HEK293 (cell line): ENCODE measurements around the gene KRTAP19-3.

Experiments
- CTCF ChIA-PET: fragments of 350-600 bp; formaldehyde crosslinking; extraction: SDS; loops from one replicate; lab custom pipeline; 2021; ENCODE audit warnings: antibody characterized with exemption; lab: Yijun Ruan, JAX
- POLR2A ChIA-PET: fragments of 300-600 bp; formaldehyde crosslinking; extraction: SDS; loops from one replicate; lab custom pipeline; 2020; ENCODE audit warnings: antibody characterized with exemption, inconsistent platforms; lab: Yijun Ruan, JAX
- H3K27ac ChIP-seq: fragments of 200-500 bp; sonication (Bioruptor generic); 2 replicates; pipeline ENCODE4 v1.5.1; 2014; ENCODE audit warnings: low read depth, low read length, control low read depth, inconsistent platforms; ENCODE audit errors: extremely low read depth
- H3K36me3 ChIP-seq, 2 experiments: fragments of 200-500 bp in 1 of 2; sonication (Bioruptor generic) in 1 of 2; 1 replicate in 1 of 2; 2 replicates in 1 of 2; pipeline ENCODE4 v1.5.1; 2014 to 2017; ENCODE audit warnings: inconsistent platforms in 2 of 2, low read length in 2 of 2; ENCODE audit not compliant: control insufficient read depth in 2 of 2, insufficient read depth in 1 of 2
- H3K4me1 ChIP-seq: fragments of 200-500 bp; sonication (Bioruptor generic); 2 replicates; pipeline ENCODE4 v1.5.1; 2014; ENCODE audit warnings: mild to moderate bottlenecking, low read length, inconsistent platforms; ENCODE audit not compliant: control insufficient read depth, insufficient read depth
- H3K4me3 ChIP-seq: 2 replicates; pipeline ENCODE4 v1.5.1; 2011; ENCODE audit warnings: low read depth, mild to moderate bottlenecking, control low read depth, low read length, moderate library complexity
- H3K9me3 ChIP-seq: fragments of 200-500 bp; sonication (Bioruptor generic); 2 replicates; pipeline ENCODE4 v1.5.1; 2014; ENCODE audit warnings: low read depth, low read length, inconsistent platforms; ENCODE audit not compliant: control insufficient read depth, insufficient read depth
- GLI2 ChIP-seq: fragments of 450-650 bp; formaldehyde crosslinking; IDR thresholded peaks from 2 replicates; pipeline ENCODE4; 2017; ENCODE audit warnings: missing biosample characterization, missing genetic modification characterization, low read depth, borderline replicate concordance
- HIC1 ChIP-seq: fragments of 450-650 bp; formaldehyde crosslinking; IDR thresholded peaks from 2 replicates; pipeline ENCODE4 v1.5.1; 2016; ENCODE audit warnings: missing biosample characterization, missing genetic modification characterization
- KLF8 ChIP-seq: fragments of 450-650 bp; formaldehyde crosslinking; IDR thresholded peaks from 2 replicates; pipeline ENCODE4 v1.5.1; 2016; ENCODE audit warnings: missing biosample characterization, missing genetic modification characterization
- OSR2 ChIP-seq: fragments of 450-650 bp; formaldehyde crosslinking; IDR thresholded peaks from 2 replicates; pipeline ENCODE4 v1.5.1; 2016; ENCODE audit warnings: missing biosample characterization, missing genetic modification characterization
- RBAK ChIP-seq: fragments of 450-650 bp; formaldehyde crosslinking; IDR thresholded peaks from 2 replicates; pipeline ENCODE4 v1.5.1; 2016; ENCODE audit warnings: missing biosample characterization, missing genetic modification characterization
- SP7 ChIP-seq: fragments of 450-650 bp; formaldehyde crosslinking; IDR thresholded peaks from 2 replicates; pipeline ENCODE4 v1.5.1; 2016; ENCODE audit warnings: missing biosample characterization, missing genetic modification characterization
- TCF7L2 ChIP-seq: IDR thresholded peaks from 2 replicates; pipeline ENCODE4 v1.6.1; 2011; ENCODE audit warnings: low read depth, mild to moderate bottlenecking, inconsistent platforms, low read length, moderate library complexity, borderline replicate concordance
- TRIM28 ChIP-seq: IDR thresholded peaks from 2 replicates; pipeline ENCODE4 v1.6.1; 2011; ENCODE audit warnings: low read length, control low read depth, borderline replicate concordance
- WT1 ChIP-seq: fragments of 450-650 bp; formaldehyde crosslinking; IDR thresholded peaks from 2 replicates; pipeline ENCODE4 v1.5.1; 2016; ENCODE audit warnings: missing biosample characterization, missing genetic modification characterization
- ZBTB21 ChIP-seq: fragments of 450-650 bp; formaldehyde crosslinking; IDR thresholded peaks from 2 replicates; pipeline ENCODE4 v1.5.1; 2017; ENCODE audit warnings: missing biosample characterization, missing genetic modification characterization
- ZBTB48 ChIP-seq: fragments of 450-650 bp; formaldehyde crosslinking; IDR thresholded peaks from 2 replicates; pipeline ENCODE4 v1.5.1; 2016; ENCODE audit warnings: missing biosample characterization, missing genetic modification characterization
- ZFP3 ChIP-seq: fragments of 450-650 bp; formaldehyde crosslinking; IDR thresholded peaks from 2 replicates; pipeline ENCODE4 v1.5.1; 2016; ENCODE audit warnings: low read depth, missing biosample characterization, missing genetic modification characterization
- ZNF132 ChIP-seq: fragments of 450-650 bp; formaldehyde crosslinking; IDR thresholded peaks from 2 replicates; pipeline ENCODE4 v1.5.1; 2017; ENCODE audit warnings: missing biosample characterization, missing genetic modification characterization, borderline replicate concordance
- ZNF16 ChIP-seq: fragments of 450-650 bp; formaldehyde crosslinking; IDR thresholded peaks from 2 replicates; pipeline ENCODE4 v1.5.1; 2016; ENCODE audit warnings: low read depth, missing biosample characterization, missing genetic modification characterization
- ZNF362 ChIP-seq: fragments of 450-650 bp; formaldehyde crosslinking; IDR thresholded peaks from 2 replicates; pipeline ENCODE4 v1.5.1; 2016; ENCODE audit warnings: missing biosample characterization, missing genetic modification characterization
- ZNF366 ChIP-seq: fragments of 450-650 bp; formaldehyde crosslinking; conservative IDR thresholded peaks from 2 replicates; pipeline ENCODE4 v1.5.1; 2016; ENCODE audit warnings: missing biosample characterization, missing genetic modification characterization
- ZNF391 ChIP-seq: fragments of 450-650 bp; formaldehyde crosslinking; IDR thresholded peaks from 2 replicates; pipeline ENCODE4 v1.5.1; 2016; ENCODE audit warnings: low read depth, missing biosample characterization, missing genetic modification characterization, borderline replicate concordance
- ZNF558 ChIP-seq: fragments of 450-650 bp; formaldehyde crosslinking; IDR thresholded peaks from 2 replicates; pipeline ENCODE4 v1.5.1; 2016; ENCODE audit warnings: missing biosample characterization, missing genetic modification characterization
- ZNF571 ChIP-seq: fragments of 450-650 bp; formaldehyde crosslinking; IDR thresholded peaks from 2 replicates; pipeline ENCODE4 v1.5.0; 2017; ENCODE audit warnings: missing biosample characterization, missing genetic modification characterization
- ZNF600 ChIP-seq: fragments of 450-650 bp; formaldehyde crosslinking; IDR thresholded peaks from 2 replicates; pipeline ENCODE4 v1.5.1; 2016; ENCODE audit warnings: missing biosample characterization, missing genetic modification characterization
- ZNF629 ChIP-seq: fragments of 450-650 bp; formaldehyde crosslinking; IDR thresholded peaks from 2 replicates; pipeline ENCODE4 v1.5.1; 2017; ENCODE audit warnings: missing biosample characterization, missing genetic modification characterization
- ZNF701 ChIP-seq: fragments of 450-650 bp; formaldehyde crosslinking; IDR thresholded peaks from 2 replicates; pipeline ENCODE4 v1.5.1; 2016; ENCODE audit warnings: missing biosample characterization, missing genetic modification characterization
- ZNF777 ChIP-seq: fragments of 450-650 bp; formaldehyde crosslinking; IDR thresholded peaks from 2 replicates; pipeline ENCODE4 v1.5.1; 2017; ENCODE audit warnings: missing biosample characterization, missing genetic modification characterization, borderline replicate concordance
- ZNF843 ChIP-seq: fragments of 450-650 bp; formaldehyde crosslinking; IDR thresholded peaks from 2 replicates; pipeline ENCODE4 v1.5.1; 2016; ENCODE audit warnings: missing biosample characterization, missing genetic modification characterization
- TF ChIP-seq, protein P1 (sequence below): fragments of 450-650 bp; formaldehyde crosslinking; IDR thresholded peaks from 2 replicates; pipeline ENCODE4 v1.5.1; 2016; ENCODE audit warnings: missing biosample characterization, missing genetic modification characterization
- TF ChIP-seq, protein P2 (sequence below): fragments of 450-650 bp; formaldehyde crosslinking; IDR thresholded peaks from 2 replicates; pipeline ENCODE4 v1.5.1; 2016; ENCODE audit warnings: missing biosample characterization, missing genetic modification characterization

Gene KRTAP19-3

GRCh38 chr21:30479259-30479658 is 12.6 kb downstream of the KRTAP19-3 start:
- no peaks in the 10 kb centered on the region for H3K36me3 ChIP-seq
- no peak overlapping the region for H3K27ac ChIP-seq
- TF ChIP-seq ZNF391 (tag by site-specific recombination) (no peak), ZNF777 (tag by site-specific recombination) (no peak), ZNF16 (tag by site-specific recombination) (no peak)
- ChIA-PET CTCF (no interaction called here), POLR2A (no interaction called here)
- H3K4me3 ChIP-seq: no peak overlapping the region
- H3K4me1 ChIP-seq: no peaks in the 10 kb centered on the region
- no peaks in the 10 kb centered on the region for H3K9me3 ChIP-seq

DNA sequence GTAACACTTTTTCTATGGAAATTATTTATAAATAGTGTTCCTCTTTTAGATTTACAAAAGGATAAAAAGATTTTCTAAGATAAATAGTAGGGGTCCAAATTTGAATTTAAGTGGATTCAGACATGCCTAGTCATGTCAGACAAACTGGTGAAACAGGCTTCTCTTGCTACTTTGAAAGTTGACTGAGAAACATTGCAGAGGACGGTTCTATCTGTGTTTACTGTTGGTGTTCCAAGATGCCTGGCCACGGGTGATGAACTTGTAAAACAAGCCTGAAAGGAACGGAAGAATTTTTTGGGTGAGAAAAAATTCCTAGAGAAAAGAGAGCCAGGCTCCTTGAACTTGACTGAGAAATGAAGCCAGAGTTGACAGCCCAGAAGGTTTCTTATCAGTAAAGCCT is 13.8 kb downstream of the KRTAP19-3 start:
- no peak overlapping the region for H3K27ac ChIP-seq
- no peaks in the 10 kb centered on the region for H3K9me3 ChIP-seq
- no peak overlapping the region for H3K4me3 ChIP-seq
- H3K4me1 ChIP-seq: no peaks in the 10 kb centered on the region
- H3K36me3 ChIP-seq: no peaks in the 10 kb centered on the region
- CTCF ChIA-PET: no interaction called here
- no peak for TF ChIP-seq ZNF600
- no peak for TF ChIP-seq RBAK
- TF ChIP-seq ZNF558 (tag by site-specific recombination): no peak
- no peak for TF ChIP-seq GLI2 (tag by site-specific recombination)
- TF ChIP-seq ZNF571 (tag by site-specific recombination): no peak
- TF ChIP-seq ZNF701: no peak
- TF ChIP-seq, protein P1, sequence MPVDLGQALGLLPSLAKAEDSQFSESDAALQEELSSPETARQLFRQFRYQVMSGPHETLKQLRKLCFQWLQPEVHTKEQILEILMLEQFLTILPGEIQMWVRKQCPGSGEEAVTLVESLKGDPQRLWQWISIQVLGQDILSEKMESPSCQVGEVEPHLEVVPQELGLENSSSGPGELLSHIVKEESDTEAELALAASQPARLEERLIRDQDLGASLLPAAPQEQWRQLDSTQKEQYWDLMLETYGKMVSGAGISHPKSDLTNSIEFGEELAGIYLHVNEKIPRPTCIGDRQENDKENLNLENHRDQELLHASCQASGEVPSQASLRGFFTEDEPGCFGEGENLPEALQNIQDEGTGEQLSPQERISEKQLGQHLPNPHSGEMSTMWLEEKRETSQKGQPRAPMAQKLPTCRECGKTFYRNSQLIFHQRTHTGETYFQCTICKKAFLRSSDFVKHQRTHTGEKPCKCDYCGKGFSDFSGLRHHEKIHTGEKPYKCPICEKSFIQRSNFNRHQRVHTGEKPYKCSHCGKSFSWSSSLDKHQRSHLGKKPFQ (tag by site-specific recombination): no peak
- TF ChIP-seq, all 188 proteins: peak for 0
- POLR2A ChIA-PET: no interaction called here

DNA sequence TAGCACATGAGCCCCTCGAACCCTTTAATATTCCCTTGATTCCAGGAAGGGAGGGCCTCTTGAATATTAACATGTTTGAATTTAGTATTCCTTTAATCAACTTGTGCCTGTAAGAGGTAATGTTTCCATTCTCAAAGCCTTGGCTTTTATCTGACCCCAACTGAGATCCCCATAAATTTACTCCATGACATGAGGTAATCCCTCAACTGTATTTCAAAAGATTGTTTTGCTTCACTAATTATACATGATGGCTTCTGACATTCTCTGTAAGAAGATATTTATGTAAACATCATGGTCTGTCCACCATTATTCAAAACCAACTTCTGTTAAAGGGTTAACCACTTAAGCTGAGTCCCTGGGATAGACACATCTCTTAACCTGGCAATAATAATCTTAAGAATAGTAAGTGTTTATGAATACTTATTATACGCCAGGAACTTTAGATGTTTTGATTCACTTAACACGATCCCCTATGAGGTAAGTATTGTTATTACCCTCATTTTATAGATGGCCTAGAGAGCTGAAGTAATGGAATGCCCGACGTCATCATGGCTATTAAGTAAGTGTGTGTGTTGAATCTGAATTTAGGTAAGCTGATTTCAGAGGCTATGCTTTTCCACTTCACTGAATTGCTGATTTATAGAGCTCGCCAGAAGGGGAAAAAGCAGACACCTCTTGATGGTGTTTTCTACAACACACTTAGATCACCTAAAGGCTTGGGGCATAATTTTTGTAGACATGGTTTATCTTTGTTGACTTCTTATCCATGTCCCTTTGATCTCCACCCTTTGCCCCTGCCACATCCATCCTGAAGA is 22.7 kb downstream of the KRTAP19-3 start:
- no peaks in the 10 kb centered on the region for H3K9me3 ChIP-seq
- CTCF ChIA-PET: interaction anchor here (0.6 kb wide), 2 partner anchors 24 to 110 kb away, joined by 3 read pairs; no protein-coding TSS in a partner anchor
- no peak overlapping the region for H3K4me3 ChIP-seq
- no peaks in the 10 kb centered on the region for H3K4me1 ChIP-seq
- H3K27ac ChIP-seq: no peak overlapping the region
- H3K36me3 ChIP-seq: no peaks in the 10 kb centered on the region
- POLR2A ChIA-PET: no interaction called here
- TF ChIP-seq ZBTB21 (tag by site-specific recombination) (peak; percentile 66), TRIM28 (peak; percentile 85), SP7 (peak; percentile 68), ZNF843 (tag by site-specific recombination) (peak; percentile 32; the same call in 1 of the 2 replicates), HIC1 (tag by site-specific recombination) (peak; percentile 81), TCF7L2 (peak; percentile 99), ZNF571 (tag by site-specific recombination) (no peak), OSR2 (peak; percentile 29; the same call in 1 of the 2 replicates), ZNF629 (tag by site-specific recombination) (peak; percentile 88), ZNF362 (tag by site-specific recombination) (0 out of 2 replicates have a peak, but pooled peaks have one; percentile 51), ZFP3 (tag by site-specific recombination) (no peak), ZBTB48 (no peak), KLF8 (peak; percentile 57; the same call in 1 of the 2 replicates), WT1 (peak; percentile 61; the same call in 1 of the 2 replicates), ZNF366 (tag by site-specific recombination) (peak; percentile 90), ZNF132 (no peak)
- TF ChIP-seq, protein P2, sequence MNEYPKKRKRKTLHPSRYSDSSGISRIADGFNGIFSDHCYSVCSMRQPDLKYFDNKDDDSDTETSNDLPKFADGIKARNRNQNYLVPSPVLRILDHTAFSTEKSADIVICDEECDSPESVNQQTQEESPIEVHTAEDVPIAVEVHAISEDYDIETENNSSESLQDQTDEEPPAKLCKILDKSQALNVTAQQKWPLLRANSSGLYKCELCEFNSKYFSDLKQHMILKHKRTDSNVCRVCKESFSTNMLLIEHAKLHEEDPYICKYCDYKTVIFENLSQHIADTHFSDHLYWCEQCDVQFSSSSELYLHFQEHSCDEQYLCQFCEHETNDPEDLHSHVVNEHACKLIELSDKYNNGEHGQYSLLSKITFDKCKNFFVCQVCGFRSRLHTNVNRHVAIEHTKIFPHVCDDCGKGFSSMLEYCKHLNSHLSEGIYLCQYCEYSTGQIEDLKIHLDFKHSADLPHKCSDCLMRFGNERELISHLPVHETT (tag by site-specific recombination): peak; percentile 44; the same call in 1 of the 2 replicates
